K562 (cell line): ENCODE measurements around the gene BCAS3. TPM values are rescaled to one million over a fixed set of nuclear protein-coding genes. Genes with fewer than 3 reads are reported as not detected.

Source experiments
- ATAC-seq: fragments of 200-7000 bp; cut with Tn5 transposase; 3 replicates; pipeline ENCODE4 v1.9.1; 2020; ENCODE audit warnings: moderate library complexity
- BruUV-seq: library from RNA; stranded (reverse); fragments of 400-500 nt; replicated peaks from 2 replicates; lab custom pipeline; 2021; lab: Mats Ljungman, UMichigan
- CTCF ChIA-PET: fragments of 300-600 bp; formaldehyde crosslinking; extraction: SDS; loops from one replicate; lab custom pipeline; 2021; ENCODE audit warnings: low intra/inter-chr PET ratio; lab: Yijun Ruan, JAX
- POLR2A ChIA-PET: fragments of 300-600, 350-650 bp; sonication (Branson Sonifier 250); formaldehyde crosslinking; extraction: SDS; loops from one replicate; lab custom pipeline; 2021; ENCODE audit warnings: antibody characterized with exemption, inconsistent platforms; lab: Yijun Ruan, JAX
- DNase-seq, 4 experiments: peaks; one replicate each; pipeline versions ENCODE4 v3.0.0 to v3.0.0-alpha.2; 2011 to 2018; ENCODE audit warnings: low spot score in 3 of 4, mixed read lengths in 3 of 4; ENCODE audit errors: extremely low read depth in 1 of 4
- FAIRE-seq: peaks from 2 replicates; lab custom pipeline; 2011; peaks lifted over from hg19 to GRCh38; lab: Jason Lieb, UNC
- H2AFZ ChIP-seq: 2 replicates; pipeline ENCODE4 v1.6.0; 2011; ENCODE audit warnings: low read depth, low read length, control low read depth, inconsistent platforms
- H3K27ac ChIP-seq: fragments of 200-600 bp; 3 replicates; pipeline ENCODE4 v1.8.0; 2011; ENCODE audit warnings: low read depth, mild to moderate bottlenecking, control low read depth, inconsistent platforms, low read length, moderate library complexity, mixed read lengths; ENCODE audit errors: extremely low read depth
- H3K27me3 ChIP-seq, 2 experiments: fragments of 300-600 bp in 1 of 2; 2 replicates in 1 of 2; 3 replicates in 1 of 2; pipeline versions ENCODE4 v1.6.0 to v1.8.0; 2011; ENCODE audit warnings: inconsistent platforms in 2 of 2, low read length in 2 of 2, mild to moderate bottlenecking in 1 of 2, mixed read lengths in 1 of 2, moderate library complexity in 1 of 2; ENCODE audit not compliant: control insufficient read depth in 2 of 2, insufficient read depth in 2 of 2
- H3K36me3 ChIP-seq: fragments of 300-600 bp; 3 replicates; pipeline ENCODE4 v1.8.0; 2011; ENCODE audit warnings: mild to moderate bottlenecking, low read length, inconsistent platforms; ENCODE audit not compliant: control insufficient read depth, insufficient read depth
- H3K4me1 ChIP-seq, 2 experiments: fragments of 200-600 bp in 1 of 2; replicated peaks in 1 of 2; 2 replicates in 1 of 2; 3 replicates in 1 of 2; pipeline versions ENCODE4 v1.5.1 to v1.8.0; 2011; ENCODE audit warnings: inconsistent platforms in 2 of 2, low read length in 2 of 2, mild to moderate bottlenecking in 1 of 2, mixed read lengths in 1 of 2, moderate library complexity in 1 of 2; ENCODE audit not compliant: control insufficient read depth in 2 of 2, insufficient read depth in 2 of 2
- H3K4me2 ChIP-seq: 2 replicates; pipeline ENCODE4 v1.6.1; 2011; ENCODE audit warnings: low read length, control low read depth, inconsistent platforms, mixed read lengths; ENCODE audit not compliant: insufficient read depth
- H3K4me3 ChIP-seq: fragments of 200-600 bp; sonication (generic), shearing (Covaris generic); 2 replicates; pipeline ENCODE4 v1.5.1; 2016; ENCODE audit warnings: control low read depth, inconsistent platforms
- H3K79me2 ChIP-seq: fragments of 200-600 bp; 3 replicates; pipeline ENCODE4 v1.8.0; 2011; ENCODE audit warnings: low read length, inconsistent platforms; ENCODE audit not compliant: control insufficient read depth, insufficient read depth
- H3K9ac ChIP-seq, 2 experiments: 2 replicates each; pipeline versions ENCODE4 v1.6.0 to v1.6.1; 2011; ENCODE audit warnings: low read depth in 2 of 2, low read length in 2 of 2, control low read depth in 1 of 2, inconsistent platforms in 1 of 2, mild to moderate bottlenecking in 1 of 2, mixed read lengths in 1 of 2; ENCODE audit not compliant: insufficient read depth in 1 of 2
- H3K9me1 ChIP-seq: one replicate; pipeline ENCODE4 v1.6.0; 2011; ENCODE audit warnings: inconsistent platforms, mild to moderate bottlenecking, low read length, moderate library complexity; ENCODE audit not compliant: control insufficient read depth, insufficient read depth
- H3K9me3 ChIP-seq: replicated peaks from 2 replicates; pipeline ENCODE4 v1.5.1; 2011; ENCODE audit warnings: low read depth, low read length, inconsistent platforms; ENCODE audit not compliant: control insufficient read depth, insufficient read depth
- H4K20me1 ChIP-seq: replicated peaks from 2 replicates; pipeline ENCODE4 v1.6.1; 2011; ENCODE audit warnings: low read length, inconsistent platforms, mixed read lengths; ENCODE audit not compliant: control insufficient read depth, insufficient read depth
- CBFA2T2 ChIP-seq: fragments of 450-650 bp; conservative IDR thresholded peaks from 2 replicates; pipeline ENCODE4 v1.6.1; 2017; ENCODE audit warnings: mild to moderate bottlenecking
- MAFF ChIP-seq: IDR thresholded peaks from 2 replicates; pipeline ENCODE4 v1.6.1; 2012; ENCODE audit warnings: low read length, improper control_type of control experiment
- MIER1 ChIP-seq: fragments of 450-650 bp; IDR thresholded peaks from 2 replicates; pipeline ENCODE4 v1.6.1; 2016; ENCODE audit warnings: antibody characterized with exemption, mild to moderate bottlenecking, low read depth
- ZNF140 ChIP-seq: fragments of 250-450 bp; sonication (Bioruptor Pico); IDR thresholded peaks from 2 replicates; pipeline ENCODE4 v1.8.0; 2021; ENCODE audit warnings: moderate library complexity, mild to moderate bottlenecking, inconsistent platforms
- ZNF639 ChIP-seq, 2 experiments: fragments of 200-800 bp in 1 of 2; sonication (Bioruptor generic) in 1 of 2; sonication (generic) in 1 of 2; formaldehyde crosslinking in 1 of 2; IDR thresholded peaks in 1 of 2; conservative IDR thresholded peaks in 1 of 2; 2 replicates each; pipeline versions ENCODE4 v1.5.0 to v1.6.1; 2016 to 2020; ENCODE audit warnings: missing compliant biosample characterization in 1 of 2, missing genetic modification characterization in 1 of 2, missing genetic modification reagents in 1 of 2
- whole genome bisulfite sequencing: fragments of 100-300 bp; shearing (Covaris generic); methylation state at CpG from one replicate; pipeline ENCODE4 v1.1.6; 2016; ENCODE audit warnings: low coverage, mixed read lengths; ENCODE audit not compliant: insufficient coverage; ENCODE audit errors: missing lambda C conversion rate; 5-methylcytosine and 5-hydroxymethylcytosine counted together
- in situ Hi-C: fragments of 300-500 bp; cut with MboI; formaldehyde crosslinking; loops from 4 replicates; pipeline ENCODE4 v1.15.0; 2018; ENCODE audit warnings: inconsistent platforms, mixed read lengths
- intact Hi-C: fragments of 100-400 bp; cut with micrococcal nuclease; formaldehyde crosslinking; loops from 2 replicates; pipeline ENCODE4 v1.14.2; 2022
- polyA plus RNA-seq, 8 experiments: library from polyadenylated mRNA; depleted of rRNA in 4 of 8; stranded (reverse) in 5 of 8; unstranded in 3 of 8; fragments of >200 nt; fragmentation: Nextera tagmentation in 2 of 8; fragmentation: Illumina TruSeq in 1 of 8; extraction: Ambion mirVana in 2 of 8; extraction: Trizol in 1 of 8; gene quantifications; 2 replicates each; pipeline versions ENCODE4 v1.2.1 to v1.2.3, GENCODE V29; 2011 to 2014; ENCODE audit warnings: inconsistent platforms in 1 of 8, missing spikeins in 1 of 8
- total RNA-seq, 7 experiments: library from RNA; depleted of rRNA in 6 of 7; stranded (reverse); fragments of >200 nt in 6 of 7; fragmentation: Illumina TruSeq in 2 of 7; extraction: Trizol in 2 of 7; gene quantifications; 2 replicates each; pipeline versions ENCODE4 v1.2.1 to v1.2.3, GENCODE V29; 2011 to 2021; ENCODE audit warnings: low replicate concordance in 1 of 7

The BCAS3 gene
- total and polyA plus RNA-seq, 9 of the 15 experiments (the other 6 are each of a cell fraction or from before 2014, with no cell fraction given), result 1.9 to 5.5 (median 3.5) TPM

GRCh38 chr17:60941571-60941970 lies 263.9 kb downstream of the BCAS3 start:
- TF ChIP-seq ZNF140 (CRISPR knock-in tag) (no peak), ZNF639 (CRISPR knock-in tag; conservative IDR thresholded peaks at IDR 0.05 in 1 of 2, IDR thresholded peaks at IDR 0.05 in 1 of 2) (peak in 1 of 2 experiments; percentile 25; a peak in 1 of 4 replicates), MIER1 (no peak)
- ATAC-seq, result no peak

GRCh38 chr17:60944751-60945150 lies 267.1 kb downstream of the BCAS3 start:
- in situ Hi-C loops (no loop called here), intact Hi-C loops (no loop called here)
- FAIRE-seq (no peak), DNase-seq (no peak), ATAC-seq (no peak)
- BruUV-seq, result no TSS peak
- H3K4me3 ChIP-seq, result no peak overlapping the region
- no peak overlapping the region for H2AFZ ChIP-seq
- no peak overlapping the region for H3K4me2 ChIP-seq
- no peaks in the 10 kb centered on the region for H3K9me1 ChIP-seq
- 6% methylated on average over 3 of the region's 3 CpGs for WGBS
- H3K9ac ChIP-seq, result no peak overlapping the region
- H4K20me1 ChIP-seq, result no peaks in the 10 kb centered on the region
- H3K27me3 ChIP-seq, result peaks cover 0 to 2% of the 10 kb centered on the region in 2 experiments; a peak in 2 of 5 replicates
- no peaks in the 10 kb centered on the region for H3K36me3 ChIP-seq
- no peaks in the 10 kb centered on the region for H3K79me2 ChIP-seq
- TF ChIP-seq MAFF, result peak; percentile 26; the same call in 1 of the 2 replicates
- no peak for TF ChIP-seq CBFA2T2
- POLR2A ChIA-PET, result no interaction called here
- H3K9me3 ChIP-seq, result no peaks in the 10 kb centered on the region
- CTCF ChIA-PET, result interaction anchor here (0.6 kb wide), 1 partner anchor 1943 kb away, joined by 4 read pairs; no protein-coding TSS in a partner anchor
- H3K4me1 ChIP-seq, result no peaks in the 10 kb centered on the region; a peak in 1 of 5 replicates
- no peak overlapping the region for H3K27ac ChIP-seq

More at GRCh38 chr17:60941571-60941970, 263.9 kb downstream of the BCAS3 start:
- in situ Hi-C loops, result no loop called here
- POLR2A ChIA-PET, result no interaction called here
- no peaks in the 10 kb centered on the region for H3K9me1 ChIP-seq
- H3K27ac ChIP-seq, result no peak overlapping the region
- H2AFZ ChIP-seq, result no peak overlapping the region
- DNase-seq, result no peak
- no peak overlapping the region for H3K9ac ChIP-seq
- H3K27me3 ChIP-seq, result peaks cover 0 to 2% of the 10 kb centered on the region in 2 experiments; a peak in 2 of 5 replicates
- H4K20me1 ChIP-seq, result no peaks in the 10 kb centered on the region
- H3K4me3 ChIP-seq, result no peak overlapping the region
- CTCF ChIA-PET, result no interaction called here
- H3K4me1 ChIP-seq, result no peaks in the 10 kb centered on the region; a peak in 1 of 5 replicates
- intact Hi-C loops, result no loop called here
- H3K9me3 ChIP-seq, result no peaks in the 10 kb centered on the region
- BruUV-seq, result no TSS peak
- H3K4me2 ChIP-seq, result no peak overlapping the region
- no peak for FAIRE-seq
- no peaks in the 10 kb centered on the region for H3K79me2 ChIP-seq
- H3K36me3 ChIP-seq, result no peaks in the 10 kb centered on the region
- WGBS, result 0% methylated on average over 2 of the region's 2 CpGs
